HG03175 (cell line): ENCODE data around the gene PTPRA.
"Not testable (repeated sequence)": the region's sequence is repeated elsewhere in the genome, so short reads cannot be mapped to it uniquely, and the experiment has no call there.

Source experiments
- ATAC-seq: cut with Tn5 transposase; IDR thresholded peaks from one replicate; pipeline ENCODE4 v1.9.1; 2021; ENCODE audit warnings: mild to moderate bottlenecking, moderate library complexity; ENCODE audit not compliant: unreplicated experiment

Gene PTPRA

DNA sequence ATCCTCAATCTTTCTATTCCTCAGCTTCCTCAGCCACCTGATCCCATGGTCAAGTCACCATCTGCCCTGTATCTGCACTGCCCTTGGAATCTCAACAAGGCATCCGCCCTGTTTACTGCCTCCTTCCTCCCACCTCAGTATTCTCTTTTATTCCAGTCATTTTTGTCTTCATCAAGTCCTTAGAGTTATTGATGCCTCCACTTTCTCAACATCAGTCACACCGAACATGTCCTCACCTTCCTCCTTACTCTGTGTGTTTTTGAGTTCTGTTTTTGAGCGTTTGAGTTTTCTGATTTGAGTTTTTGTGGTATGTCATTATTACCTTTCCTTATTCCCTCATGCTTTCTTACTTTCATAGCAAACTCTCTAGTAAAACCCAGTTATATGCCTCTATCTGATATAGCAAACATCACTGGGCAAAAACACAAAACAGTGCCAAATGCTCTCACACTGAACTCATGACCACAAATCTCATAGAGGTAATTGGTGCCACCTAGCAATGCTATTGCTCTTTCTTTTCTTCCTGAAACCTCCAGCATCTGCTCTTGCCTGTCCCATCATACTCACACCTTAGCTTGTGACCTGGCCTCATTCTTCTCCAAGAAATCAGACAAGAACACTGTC, 158.4 kb downstream of the PTPRA start:
- no peak for ATAC-seq

DNA sequence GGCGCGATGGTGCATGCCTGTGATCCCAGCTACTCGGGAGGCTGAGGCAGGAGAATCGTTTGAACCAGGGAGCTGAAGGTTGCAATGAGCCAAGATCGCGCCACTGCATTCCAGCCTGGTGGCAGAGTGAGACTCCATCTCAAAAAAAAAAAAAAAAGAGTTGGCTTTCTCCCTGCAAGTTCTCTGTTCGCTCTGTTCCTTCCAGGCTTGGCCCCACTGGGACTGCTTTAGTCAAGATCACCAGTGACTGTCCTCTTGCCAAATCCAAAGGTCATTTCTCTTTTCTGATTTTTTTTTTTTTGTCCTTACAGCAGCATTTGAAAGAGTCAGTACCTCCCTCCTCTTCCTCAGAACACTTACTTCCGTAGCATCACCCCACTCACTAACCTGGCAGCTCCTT, 159.3 kb downstream of the PTPRA start:
- ATAC-seq: no peak

GRCh38 chr20:3037654-3038053, 164.4 kb downstream of the PTPRA start:
- no peak for ATAC-seq

- ATAC-seq: no peak
Measured at GRCh38 chr20:3038454-3038853, 165.2 kb downstream of the PTPRA start.

- ATAC-seq: no peak
Measured at GRCh38 chr20:3039426-3039825, 166.1 kb downstream of the PTPRA start.

- ATAC-seq: no peak
Measured at GRCh38 chr20:3040086-3040485, 166.8 kb downstream of the PTPRA start.

DNA sequence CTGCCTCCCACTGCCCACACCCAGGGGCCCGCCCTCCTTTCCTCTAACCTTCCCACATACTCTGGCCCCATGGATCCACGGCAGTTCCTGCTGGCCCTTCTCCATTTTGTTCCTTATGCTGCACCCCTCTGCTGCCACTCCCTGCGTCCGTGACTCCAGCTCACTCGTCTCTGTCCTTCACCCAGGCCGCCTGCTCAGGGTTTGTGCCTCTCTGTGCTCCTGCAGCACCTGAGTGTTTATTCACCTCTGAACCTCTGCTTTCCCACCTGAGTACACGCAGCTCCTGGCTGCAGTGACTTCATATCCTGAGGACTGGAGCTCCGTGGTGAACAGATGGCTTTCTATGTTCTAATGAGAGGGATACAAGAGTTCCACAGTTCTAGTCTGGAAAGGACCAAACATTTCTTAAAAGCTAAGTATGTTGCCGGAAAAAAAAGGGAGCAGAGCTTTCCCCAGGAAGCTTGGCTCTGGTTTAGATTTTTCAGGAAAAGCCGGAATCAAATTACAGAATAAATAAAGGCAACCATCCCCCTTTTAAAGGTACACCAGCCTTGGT, 168.7 kb downstream of the PTPRA start:
- no peak for ATAC-seq

DNA sequence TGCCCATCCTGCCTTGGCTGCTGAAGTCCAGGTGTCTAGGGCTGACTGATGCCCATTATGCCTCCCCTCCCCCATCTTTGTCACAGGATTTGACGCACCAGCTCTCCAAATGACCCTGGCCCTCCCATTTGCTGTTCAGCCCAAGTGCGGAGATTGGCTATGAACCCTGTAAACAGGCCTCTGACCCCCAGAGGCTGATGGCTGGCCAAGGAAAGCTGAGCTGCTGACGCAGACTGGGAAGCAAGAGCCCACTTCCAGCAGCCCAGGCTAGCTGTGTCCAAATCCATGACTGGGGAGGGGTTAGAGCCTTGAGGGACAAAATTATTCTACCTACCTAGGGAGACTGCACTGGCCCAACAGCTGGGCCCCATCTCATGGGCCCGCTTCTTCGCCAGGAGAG, 169.3 kb downstream of the PTPRA start:
- no peak for ATAC-seq

GRCh38 chr20:3043322-3043721, 170.0 kb downstream of the PTPRA start, which contains the start of gene GNRH2:
Gene GNRH2, plus strand, starts transcription at chr20:3043622. Its CDS starts 793 bp downstream, at chr20:3044415.
- ATAC-seq: no peak

DNA sequence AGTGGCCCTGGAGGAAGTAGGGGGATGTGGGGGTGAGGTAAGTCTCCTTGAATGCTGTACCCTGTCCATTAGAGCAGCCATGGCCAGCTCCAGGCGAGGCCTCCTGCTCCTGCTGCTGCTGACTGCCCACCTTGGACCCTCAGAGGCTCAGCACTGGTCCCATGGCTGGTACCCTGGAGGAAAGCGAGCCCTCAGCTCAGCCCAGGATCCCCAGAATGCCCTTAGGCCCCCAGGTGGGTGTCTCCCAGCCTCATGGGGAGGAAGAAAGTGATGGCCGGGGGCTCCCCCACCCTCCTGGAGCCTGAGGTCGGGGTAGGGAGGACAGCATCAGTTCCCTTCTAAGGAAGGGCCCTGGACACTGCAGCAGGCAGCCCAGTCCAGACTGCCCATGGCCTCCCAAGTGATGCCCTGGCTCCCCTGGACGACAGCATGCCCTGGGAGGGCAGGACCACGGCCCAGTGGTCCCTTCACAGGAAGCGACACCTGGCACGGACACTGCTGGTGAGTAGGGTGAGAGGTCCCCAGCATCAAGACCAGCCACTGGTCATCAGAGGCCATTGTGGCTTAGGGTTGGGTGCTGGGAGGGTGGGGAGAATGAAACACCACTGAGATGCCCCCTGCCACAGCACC, 171.2 kb downstream of the PTPRA start:
- no peak for ATAC-seq

GRCh38 chr20:3045042-3045815, 171.9 kb downstream of the PTPRA start:
- ATAC-seq: peak; percentile 48

DNA sequence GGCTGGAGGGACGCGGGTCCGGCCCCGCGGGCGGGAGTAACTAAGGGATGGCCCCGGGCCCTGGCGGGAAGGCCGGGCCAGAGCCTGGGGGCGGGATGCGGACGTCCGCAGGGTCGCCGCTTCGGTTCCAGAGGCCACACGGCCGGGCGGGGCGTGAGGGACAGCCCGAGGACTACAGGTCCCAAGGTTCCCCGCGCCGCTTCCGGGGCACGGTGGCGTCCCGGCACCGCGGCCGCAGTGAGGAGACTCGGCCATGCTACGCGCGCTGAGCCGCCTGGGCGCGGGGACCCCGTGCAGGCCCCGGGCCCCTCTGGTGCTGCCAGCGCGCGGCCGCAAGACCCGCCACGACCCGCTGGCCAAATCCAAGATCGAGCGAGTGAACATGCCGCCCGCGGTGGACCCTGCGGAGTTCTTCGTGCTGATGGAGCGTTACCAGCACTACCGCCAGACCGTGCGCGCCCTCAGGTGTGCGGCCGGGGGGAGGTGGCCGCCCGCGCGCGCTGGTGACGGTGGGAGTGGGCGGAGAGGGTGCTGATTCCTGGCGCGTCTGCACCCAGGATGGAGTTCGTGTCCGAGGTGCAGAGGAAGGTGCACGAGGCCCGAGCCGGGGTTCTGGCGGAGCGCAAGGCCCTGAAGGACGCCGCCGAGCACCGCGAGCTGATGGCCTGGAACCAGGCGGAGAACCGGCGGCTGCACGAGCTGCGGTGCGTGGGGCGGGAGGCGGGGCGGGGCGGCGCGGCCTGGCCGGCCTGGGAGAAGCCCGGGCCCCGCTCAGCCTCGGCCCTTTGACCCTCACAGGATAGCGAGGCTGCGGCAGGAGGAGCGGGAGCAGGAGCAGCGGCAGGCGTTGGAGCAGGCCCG, 172.8 kb downstream of the PTPRA start, which contains the start of gene MRPS26:
MRPS26 (plus strand) TSS at position 237 of the 861 bp plus-strand sequence; CDS start at position 254, 17 bp downstream.
- peak; percentile 91 for ATAC-seq

- ATAC-seq: no peak
Measured at GRCh38 chr20:3046677-3047462, 173.6 kb downstream of the PTPRA start.

- ATAC-seq: no peak
Measured at GRCh38 chr20:3047486-3048419, 174.5 kb downstream of the PTPRA start.

DNA sequence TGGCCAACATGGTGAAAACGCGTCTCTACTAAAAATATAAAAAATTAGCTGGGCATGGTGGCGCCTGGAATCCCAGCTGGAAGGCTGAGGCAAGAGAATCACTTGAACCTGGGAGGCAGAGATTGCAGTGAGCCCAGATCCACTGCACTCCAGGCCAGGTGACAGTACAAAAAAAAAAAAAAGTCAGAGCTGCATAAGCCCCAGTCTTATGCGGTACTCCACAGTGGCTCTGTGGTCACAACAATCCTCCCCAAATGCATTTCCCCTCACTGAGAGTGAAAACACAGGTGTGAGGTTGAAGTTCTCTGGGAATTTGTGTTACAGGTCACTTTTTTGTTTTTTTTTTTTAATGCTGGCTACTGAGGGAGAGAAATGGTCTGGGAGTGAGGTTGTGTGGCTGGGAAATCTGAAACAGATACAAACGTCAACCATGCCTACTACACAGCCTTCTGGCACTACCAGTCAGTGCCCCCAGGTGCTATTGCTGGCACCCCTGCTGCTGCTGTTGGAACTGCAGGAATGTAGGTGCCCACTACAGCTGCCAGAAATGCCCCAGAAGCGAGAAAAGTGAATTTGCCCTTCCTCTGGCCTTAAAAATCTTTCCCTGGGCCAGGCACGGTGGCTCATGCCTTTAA, 178.2 kb downstream of the PTPRA start:
- no peak for ATAC-seq

DNA sequence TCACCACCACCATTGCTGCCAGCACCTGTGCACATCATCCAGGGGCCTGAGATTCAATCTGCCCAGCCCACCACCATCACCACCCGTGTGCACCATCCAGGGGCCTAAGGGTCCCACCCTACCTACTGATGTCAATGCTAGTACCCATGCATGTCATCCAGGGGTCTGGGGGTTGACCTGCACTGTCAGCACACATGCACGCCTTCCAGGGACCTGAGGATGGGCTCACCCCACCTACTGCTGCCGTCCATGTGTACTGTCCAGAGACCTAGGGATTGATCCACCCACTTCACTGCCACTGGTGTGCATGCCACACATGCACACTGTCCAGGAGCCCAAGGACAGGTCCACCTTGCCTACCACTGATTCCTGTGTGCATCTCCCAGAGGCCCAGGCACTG, 186.2 kb downstream of the PTPRA start:
- no peak for ATAC-seq

- not testable (repeated sequence) for ATAC-seq
Measured at GRCh38 chr20:3064119-3064518, 190.8 kb downstream of the PTPRA start.
